Activated CD8-positive, alpha-beta memory T cell treated with anti-CD3 and anti-CD28 coated beads, Interleukin-2, amount 10 ng/mL, durations not matched to agents 7 days and 5 days (primary cell): ENCODE data around the gene TIGD3. TPM values are rescaled to one million over a fixed set of nuclear protein-coding genes. Genes with fewer than 3 reads are reported as not detected.
A peak's percentile ranks its signal among the peaks of the same experiment; 100 is the strongest.

Experiments used
- ATAC-seq: fragments of 150-1000 bp; cut with Tn5 transposase; one replicate; pipeline ENCODE4 v1.10.0; 2021; ENCODE audit warnings: moderate library complexity
- CTCF ChIA-PET: fragments of 350-600 bp; sonication (Branson Sonifier 250); formaldehyde crosslinking; loops from one replicate; lab custom pipeline; 2021; ENCODE audit warnings: antibody characterized with exemption; lab: Charles Lee
- DNase-seq: peaks from one replicate; pipeline ENCODE4 v3.0.0-alpha.2; 2020
- H3K27ac Mint-ChIP-seq: one replicate; pipeline ENCODE4 v1.8.0; 2021; ENCODE audit warnings: mild to moderate bottlenecking, mixed read lengths
- H3K27me3 Mint-ChIP-seq: one replicate; pipeline ENCODE4 v1.8.0; 2021; ENCODE audit warnings: mixed read lengths
- H3K36me3 Mint-ChIP-seq: one replicate; pipeline ENCODE4 v1.8.0; 2021; ENCODE audit warnings: mild to moderate bottlenecking, mixed read lengths
- H3K4me1 Mint-ChIP-seq: one replicate; pipeline ENCODE4 v1.8.0; 2021; ENCODE audit warnings: mixed read lengths
- H3K4me3 Mint-ChIP-seq: one replicate; pipeline ENCODE4 v1.8.0; 2021; ENCODE audit warnings: mild to moderate bottlenecking, moderate library complexity, mixed read lengths
- H3K9me3 Mint-ChIP-seq: one replicate; pipeline ENCODE4 v1.8.0; 2022; ENCODE audit warnings: low read depth, mixed read lengths
- total RNA-seq, 2 experiments: library from RNA; stranded (reverse); gene quantifications; one replicate each; pipeline ENCODE4 v1.2.3, GENCODE V29; 2021

TIGD3 gene
- total RNA-seq, 2 experiments from 2014 or later = 1.1 TPM

DNA sequence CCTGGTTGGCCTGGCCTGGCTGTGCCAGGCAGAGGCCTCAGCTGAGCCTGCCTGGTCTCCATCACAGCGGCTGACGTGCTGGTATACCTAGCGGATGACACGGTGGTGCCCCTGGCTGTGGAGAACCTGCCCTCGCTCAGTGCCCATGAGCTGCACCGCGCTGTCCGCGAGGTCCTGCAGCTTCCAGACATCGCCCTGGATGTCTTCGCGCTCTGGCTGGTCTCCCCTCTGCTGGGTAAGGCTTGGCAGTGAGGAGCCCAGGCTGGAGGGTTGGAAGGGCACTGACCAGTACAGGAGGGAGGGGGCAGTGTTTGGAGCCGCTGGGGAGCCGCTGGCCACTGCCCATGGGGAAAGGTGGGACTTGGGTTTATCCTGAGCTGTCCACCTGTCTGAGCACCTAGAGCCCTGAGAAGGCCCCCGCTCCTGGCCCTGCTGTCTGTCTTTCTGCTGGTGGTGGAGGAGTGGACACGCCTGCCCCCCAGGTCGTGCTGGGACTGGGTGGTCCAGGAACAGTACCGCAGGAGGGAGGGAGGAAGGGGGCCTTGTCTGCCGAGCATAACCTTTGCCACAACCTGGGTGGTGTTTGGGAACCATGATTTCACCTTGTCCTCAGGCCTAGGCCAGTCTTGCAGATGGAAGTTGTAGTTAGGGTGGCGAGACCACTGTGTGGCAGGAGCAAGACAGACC lies 34.9 kb downstream of the TIGD3 start:
- ATAC-seq = no peak
- Mint-ChIP-seq H3K27ac (peak overlapping the region; percentile 34), H3K9me3 (no peaks in the 10 kb centered on the region), H3K4me3 (no peak overlapping the region), H3K4me1 (peaks cover 52% of the 10 kb centered on the region), H3K27me3 (no peaks in the 10 kb centered on the region), H3K36me3 (peaks cover 7% of the 10 kb centered on the region)
- no peak for DNase-seq
- CTCF ChIA-PET = interaction anchor here (1.4 to 4.0 kb wide), 3 partner anchors 27 to 120 kb away, joined by 3 to 24 read pairs (median 6); no protein-coding TSS in a partner anchor

DNA sequence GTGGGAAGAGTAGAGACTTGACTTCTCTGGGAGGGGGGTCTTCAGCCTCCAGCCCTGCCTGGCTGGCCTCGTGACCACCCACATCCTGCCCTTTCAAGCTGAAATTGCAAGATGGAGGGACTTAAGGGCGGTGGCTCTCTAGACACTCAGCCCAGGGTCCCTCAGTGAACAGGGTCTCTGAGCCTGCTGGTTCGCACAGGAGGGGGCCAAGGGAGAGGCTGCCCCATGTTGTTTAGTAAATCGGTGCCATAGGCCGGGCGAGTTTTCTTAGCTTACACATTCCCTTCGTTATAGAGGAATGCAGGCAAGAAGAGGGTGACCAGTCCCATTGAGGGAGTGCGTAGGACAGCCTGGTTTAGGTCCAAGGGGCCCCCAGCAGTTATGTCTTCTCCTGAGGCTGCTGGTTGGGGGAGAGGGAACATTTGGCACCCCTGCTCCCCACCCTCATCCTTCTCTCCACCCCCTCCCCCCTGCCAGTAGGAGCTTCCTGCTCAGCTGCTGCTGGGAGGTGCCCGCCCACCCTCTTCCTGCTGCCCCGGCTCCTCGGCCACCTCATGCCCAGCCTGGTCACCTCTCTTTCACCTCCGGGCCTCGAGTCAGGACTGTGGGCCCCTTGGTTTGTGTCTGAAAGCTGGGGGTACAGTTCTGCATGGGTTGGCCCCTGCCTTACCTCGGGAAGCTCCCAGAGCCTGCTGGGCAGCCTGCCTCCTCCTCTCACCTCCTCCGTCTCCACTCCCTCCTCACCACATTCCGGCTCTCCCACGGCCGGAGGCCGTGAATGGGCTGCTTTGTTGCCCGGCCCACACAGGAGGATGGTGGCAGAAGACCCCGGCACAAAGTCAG lies 35.8 kb downstream of the TIGD3 start:
- Mint-ChIP-seq H3K4me1 (peaks cover 43% of the 10 kb centered on the region), H3K36me3 (peaks cover 7% of the 10 kb centered on the region), H3K9me3 (no peaks in the 10 kb centered on the region), H3K4me3 (no peak overlapping the region), H3K27ac (peak overlapping the region; percentile 5), H3K27me3 (no peaks in the 10 kb centered on the region)
- DNase-seq (no peak), ATAC-seq (no peak)
- CTCF ChIA-PET = interaction anchor here (0.9 to 4.0 kb wide), 3 partner anchors 19 to 119 kb away, joined by 3 to 24 read pairs (median 3); no protein-coding TSS in a partner anchor

DNA sequence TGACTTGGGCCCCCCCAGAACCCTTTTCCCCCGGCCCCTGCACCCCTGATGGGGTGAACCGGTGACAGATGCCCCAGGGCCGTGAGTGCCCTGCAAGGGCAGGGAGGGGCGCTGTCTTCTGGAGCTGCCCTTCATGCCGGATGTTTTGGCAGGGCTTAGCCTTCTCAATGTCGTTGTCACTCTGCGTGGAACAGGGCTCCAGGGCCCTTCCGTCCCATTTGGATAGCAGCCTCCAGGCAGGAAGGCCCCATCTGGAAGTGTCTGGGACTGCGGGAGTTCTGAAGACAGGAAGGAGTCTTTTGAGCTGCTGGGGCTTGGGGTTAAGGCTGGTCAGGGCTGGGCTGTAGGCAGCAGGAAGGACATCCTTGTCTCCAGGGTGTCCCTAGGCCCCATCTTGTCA lies 36.4 kb downstream of the TIGD3 start:
- Mint-ChIP-seq H3K27ac (no peak overlapping the region), H3K36me3 (peaks cover 7% of the 10 kb centered on the region), H3K27me3 (no peaks in the 10 kb centered on the region), H3K4me1 (peaks cover 37% of the 10 kb centered on the region), H3K9me3 (no peaks in the 10 kb centered on the region), H3K4me3 (no peak overlapping the region)
- DNase-seq (no peak), ATAC-seq (no peak)
- CTCF ChIA-PET = interaction anchor here (0.8 to 1.4 kb wide), 3 partner anchors 18 to 135 kb away, joined by 3 read pairs; no protein-coding TSS in a partner anchor

DNA sequence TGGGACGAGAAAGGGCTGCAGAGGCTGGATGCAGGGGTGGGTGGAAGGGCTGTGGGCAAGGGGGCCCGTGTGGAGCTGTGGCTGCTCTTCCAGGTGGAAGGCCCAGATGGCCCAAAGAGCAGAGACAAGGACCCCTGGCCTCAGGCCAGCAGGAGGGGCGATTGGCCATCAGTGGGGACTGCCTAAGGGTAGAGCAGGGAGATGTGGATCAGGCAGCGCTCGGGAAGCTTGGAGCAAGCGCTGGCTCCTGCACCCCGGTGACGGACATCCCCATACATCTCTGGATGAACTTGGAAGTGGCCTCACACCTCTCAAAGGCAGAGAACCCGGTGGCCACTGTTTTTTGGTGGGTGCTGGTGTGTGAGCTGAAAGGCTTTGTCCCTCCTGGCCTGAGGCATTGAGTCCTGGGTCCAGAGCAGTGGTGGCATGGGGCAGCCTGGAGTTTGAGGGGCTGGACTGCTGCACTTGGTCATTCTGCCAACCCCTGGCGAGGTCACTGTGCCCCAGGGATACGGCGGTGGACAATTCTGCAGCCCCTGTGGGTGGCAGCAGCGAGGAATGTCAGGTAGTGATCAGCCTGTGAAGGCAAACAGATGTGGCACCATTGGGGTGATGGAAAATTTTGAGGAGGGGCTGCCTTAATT lies 37.8 kb downstream of the TIGD3 start:
- CTCF ChIA-PET = interaction anchor here (1.2 kb wide), 1 partner anchor 187 kb away, joined by 3 read pairs; no protein-coding TSS in a partner anchor
- ATAC-seq = no peak
- Mint-ChIP-seq H3K4me1 (peaks cover 30% of the 10 kb centered on the region), H3K9me3 (no peaks in the 10 kb centered on the region), H3K4me3 (no peak overlapping the region), H3K27ac (no peak overlapping the region), H3K27me3 (no peaks in the 10 kb centered on the region), H3K36me3 (peaks cover 9% of the 10 kb centered on the region)
- DNase-seq = no peak

DNA sequence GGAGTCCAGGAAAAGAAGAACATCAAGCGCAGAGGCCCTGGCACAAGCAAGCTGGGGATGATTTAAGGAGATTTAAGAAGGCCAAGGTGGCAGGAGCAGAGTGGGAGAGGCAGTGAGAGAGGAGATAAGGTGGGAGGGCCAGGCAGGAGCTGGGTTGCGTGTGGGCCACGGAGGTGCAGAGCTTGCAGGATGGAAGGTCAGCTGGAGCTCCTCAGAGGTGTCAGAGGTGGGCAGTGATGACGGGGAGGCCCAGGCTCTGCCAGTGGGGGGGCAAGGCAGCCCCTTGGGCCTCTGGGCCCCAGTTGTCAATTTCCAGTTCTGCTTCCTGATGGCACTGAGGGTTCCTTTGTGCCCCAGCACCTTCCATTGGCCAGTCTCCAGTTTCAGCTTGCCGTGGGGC lies 38.3 kb downstream of the TIGD3 start:
- CTCF ChIA-PET = interaction anchor here (0.6 to 1.2 kb wide), 2 partner anchors 76 to 188 kb away, joined by 3 read pairs; no protein-coding TSS in a partner anchor
- Mint-ChIP-seq H3K4me1 (peaks cover 27% of the 10 kb centered on the region), H3K36me3 (peaks cover 11% of the 10 kb centered on the region), H3K27me3 (no peaks in the 10 kb centered on the region), H3K27ac (no peak overlapping the region), H3K9me3 (no peaks in the 10 kb centered on the region), H3K4me3 (no peak overlapping the region)
- DNase-seq (no peak), ATAC-seq (no peak)

DNA sequence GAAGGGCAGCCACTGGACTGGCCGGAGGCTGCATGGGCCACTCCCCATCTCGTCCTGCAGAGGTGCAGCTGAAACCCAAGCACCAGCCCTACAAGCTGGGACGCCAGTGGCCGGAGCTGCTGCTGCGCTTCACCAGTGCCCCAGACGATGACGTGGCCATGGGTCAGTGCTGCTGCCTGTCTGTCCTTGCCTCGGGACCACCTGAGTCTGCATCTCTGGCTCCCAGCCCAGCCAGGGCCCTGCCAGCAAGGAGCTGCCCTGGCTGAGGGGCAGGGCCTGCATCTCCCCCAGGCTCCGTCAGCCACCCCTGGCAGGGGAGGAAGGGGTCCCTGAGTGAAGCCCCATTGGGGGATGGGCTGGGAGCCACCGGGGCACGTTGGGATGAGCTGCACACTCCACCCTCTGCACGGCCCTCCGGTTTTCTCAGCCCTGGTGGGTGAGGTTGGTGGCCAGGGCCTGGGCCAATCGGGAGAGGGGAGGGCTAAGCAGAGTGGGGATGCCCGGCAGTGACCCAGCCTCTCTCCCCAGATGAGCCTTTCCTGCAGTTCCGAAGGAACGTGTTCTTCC lies 39.0 kb downstream of the TIGD3 start:
- Mint-ChIP-seq H3K27ac (no peak overlapping the region), H3K4me3 (no peak overlapping the region), H3K9me3 (no peaks in the 10 kb centered on the region), H3K27me3 (no peaks in the 10 kb centered on the region), H3K36me3 (peaks cover 10% of the 10 kb centered on the region), H3K4me1 (peaks cover 21% of the 10 kb centered on the region)
- no peak for DNase-seq
- CTCF ChIA-PET = interaction anchor here (0.6 kb wide), 1 partner anchor 75 kb away, joined by 3 read pairs; no protein-coding TSS in a partner anchor
- no peak for ATAC-seq

DNA sequence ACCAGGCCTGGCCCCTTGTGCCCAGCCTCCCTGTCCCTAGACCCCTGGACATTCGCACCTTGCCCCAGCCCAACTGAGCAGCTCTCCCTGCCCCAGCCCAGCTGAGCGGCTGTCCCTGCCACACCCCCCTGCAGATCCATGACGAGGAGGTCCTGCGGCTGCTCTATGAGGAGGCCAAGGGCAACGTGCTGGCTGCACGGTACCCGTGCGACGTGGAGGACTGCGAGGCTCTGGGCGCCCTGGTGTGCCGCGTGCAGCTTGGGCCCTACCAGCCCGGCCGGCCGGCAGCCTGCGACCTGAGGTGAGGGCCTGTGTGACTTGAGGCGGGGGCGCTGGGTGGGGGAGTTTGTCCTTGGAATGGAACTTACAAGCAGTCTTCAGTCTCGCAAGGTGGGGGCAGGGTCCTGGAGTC lies 39.6 kb downstream of the TIGD3 start:
- no peak overlapping the region for H3K4me3 Mint-ChIP-seq
- H3K27me3 Mint-ChIP-seq = no peaks in the 10 kb centered on the region
- peaks cover 15% of the 10 kb centered on the region for H3K4me1 Mint-ChIP-seq
- H3K36me3 Mint-ChIP-seq = peaks cover 9% of the 10 kb centered on the region
- ATAC-seq = no peak
- DNase-seq = no peak
- no peaks in the 10 kb centered on the region for H3K9me3 Mint-ChIP-seq
- CTCF ChIA-PET = no interaction called here
- H3K27ac Mint-ChIP-seq = no peak overlapping the region

DNA sequence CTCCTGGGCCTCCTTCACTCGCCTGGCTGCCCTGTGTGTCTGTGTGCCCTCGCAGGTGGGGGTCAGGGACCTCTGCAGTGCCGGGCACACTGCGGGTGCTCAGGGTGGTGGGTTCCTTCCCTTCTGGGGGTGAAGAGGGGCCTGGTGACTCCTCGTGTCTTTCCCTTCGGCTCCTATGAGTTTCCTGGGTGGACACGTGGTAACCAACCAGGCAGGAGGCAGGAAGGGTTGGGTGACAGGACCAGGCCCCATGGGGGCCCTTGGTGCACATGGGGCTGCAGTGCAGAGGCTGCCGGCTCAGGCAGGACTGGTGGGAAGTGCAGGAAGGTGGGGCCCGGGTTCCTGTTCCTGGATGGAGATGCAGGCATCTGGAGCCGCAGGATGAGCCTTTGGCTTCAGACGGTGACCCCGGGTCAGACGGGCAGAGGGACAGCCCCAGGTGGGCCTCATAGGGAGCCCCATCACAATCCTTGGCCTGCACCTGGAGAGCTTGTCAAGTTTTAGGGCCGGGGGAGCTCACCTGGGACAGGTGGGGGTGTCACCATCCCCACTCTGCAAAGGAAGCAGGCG lies 41.5 kb downstream of the TIGD3 start:
- H3K27ac Mint-ChIP-seq = no peak overlapping the region
- no peak overlapping the region for H3K4me3 Mint-ChIP-seq
- H3K27me3 Mint-ChIP-seq = no peaks in the 10 kb centered on the region
- H3K36me3 Mint-ChIP-seq = peaks cover 10% of the 10 kb centered on the region
- DNase-seq (no peak), ATAC-seq (no peak)
- H3K4me1 Mint-ChIP-seq = peaks cover 2% of the 10 kb centered on the region
- no peaks in the 10 kb centered on the region for H3K9me3 Mint-ChIP-seq
- CTCF ChIA-PET = no interaction called here

DNA sequence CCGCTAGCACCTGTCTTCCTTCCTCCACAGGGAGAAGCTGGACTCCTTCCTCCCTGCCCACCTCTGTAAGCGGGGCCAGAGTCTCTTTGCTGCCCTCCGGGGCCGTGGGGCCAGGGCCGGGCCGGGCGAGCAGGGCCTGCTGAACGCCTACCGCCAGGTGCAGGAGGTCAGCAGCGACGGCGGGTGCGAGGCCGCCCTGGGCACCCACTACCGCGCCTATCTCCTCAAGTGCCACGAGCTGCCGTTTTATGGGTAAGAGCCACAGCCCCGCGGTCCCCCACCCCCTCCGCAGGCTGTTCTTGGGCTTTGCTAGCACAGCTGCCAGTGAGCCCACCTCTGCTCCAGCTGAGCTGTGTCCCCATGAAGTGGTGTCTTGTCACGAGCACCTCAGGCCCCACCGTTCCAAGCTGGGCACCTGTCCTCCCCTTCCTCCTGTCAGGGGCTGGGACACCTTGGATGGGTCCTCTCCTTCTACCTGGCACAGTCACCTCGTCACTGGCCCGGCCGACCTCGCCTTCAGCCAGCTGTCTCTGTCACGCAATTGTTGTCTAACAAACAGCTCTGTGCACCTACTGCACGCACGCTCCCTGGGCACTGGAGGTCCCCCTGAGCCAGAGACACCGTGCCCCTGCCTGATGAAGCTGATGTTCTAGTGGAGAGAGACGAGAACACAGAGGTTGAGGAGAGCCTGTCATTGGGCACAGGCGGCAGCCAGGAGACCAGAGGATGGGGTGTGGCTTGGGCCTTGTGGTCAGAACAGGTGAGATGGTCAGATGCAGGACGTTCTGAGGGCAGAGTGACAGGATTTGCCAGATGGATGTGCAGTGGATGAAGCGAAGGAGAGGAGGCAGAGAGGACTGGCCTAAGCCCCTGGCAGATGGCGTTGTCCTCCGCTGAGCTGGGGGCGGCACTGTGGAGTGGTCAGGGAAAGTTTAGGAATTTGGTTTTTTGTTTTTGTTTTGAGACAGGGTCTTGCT lies 42.5 kb downstream of the TIGD3 start:
- Mint-ChIP-seq H3K36me3 (peaks cover 10% of the 10 kb centered on the region), H3K4me1 (no peaks in the 10 kb centered on the region), H3K27ac (no peak overlapping the region), H3K27me3 (no peaks in the 10 kb centered on the region), H3K4me3 (no peak overlapping the region), H3K9me3 (no peaks in the 10 kb centered on the region)
- CTCF ChIA-PET = interaction anchor here (1.1 to 1.2 kb wide), 2 partner anchors 19 to 114 kb away, joined by 3 read pairs; no protein-coding TSS in a partner anchor
- ATAC-seq = no peak
- no peak for DNase-seq

DNA sequence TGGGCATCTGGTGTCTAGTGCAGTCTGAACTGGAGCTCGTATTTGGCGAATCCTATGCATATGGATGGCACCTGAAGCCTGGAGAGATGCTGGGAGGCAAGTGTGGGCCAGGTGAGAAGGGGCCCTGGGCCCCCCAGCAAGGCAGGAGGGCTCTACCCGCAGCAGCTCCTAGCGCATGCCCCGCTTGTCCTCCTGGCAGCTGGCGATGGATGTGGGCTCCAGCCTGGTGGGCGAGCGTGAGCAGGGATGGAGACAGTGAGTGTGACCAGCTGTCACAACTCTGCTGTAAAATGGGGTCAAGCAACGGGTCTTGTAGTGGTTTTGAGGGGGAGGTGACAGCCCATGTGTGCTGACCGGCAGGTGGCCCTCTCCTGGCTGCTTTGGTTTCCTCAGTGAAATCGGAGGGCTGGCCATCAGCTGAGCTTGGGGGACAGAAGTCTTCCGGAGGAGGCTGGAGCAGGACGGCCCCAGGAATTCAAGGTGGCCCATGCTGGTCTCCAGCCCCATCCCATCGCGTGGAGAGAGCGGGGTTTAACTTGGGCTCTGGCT lies 43.9 kb downstream of the TIGD3 start:
- ATAC-seq (no peak), DNase-seq (no peak)
- Mint-ChIP-seq H3K4me1 (no peaks in the 10 kb centered on the region), H3K4me3 (no peak overlapping the region), H3K27me3 (no peaks in the 10 kb centered on the region), H3K36me3 (peaks cover 16% of the 10 kb centered on the region), H3K27ac (no peak overlapping the region), H3K9me3 (no peaks in the 10 kb centered on the region)
- CTCF ChIA-PET = interaction anchor here (1.2 kb wide), 1 partner anchor 16 kb away, joined by 3 read pairs; the partner anchor contains the start of gene SLC25A45

DNA sequence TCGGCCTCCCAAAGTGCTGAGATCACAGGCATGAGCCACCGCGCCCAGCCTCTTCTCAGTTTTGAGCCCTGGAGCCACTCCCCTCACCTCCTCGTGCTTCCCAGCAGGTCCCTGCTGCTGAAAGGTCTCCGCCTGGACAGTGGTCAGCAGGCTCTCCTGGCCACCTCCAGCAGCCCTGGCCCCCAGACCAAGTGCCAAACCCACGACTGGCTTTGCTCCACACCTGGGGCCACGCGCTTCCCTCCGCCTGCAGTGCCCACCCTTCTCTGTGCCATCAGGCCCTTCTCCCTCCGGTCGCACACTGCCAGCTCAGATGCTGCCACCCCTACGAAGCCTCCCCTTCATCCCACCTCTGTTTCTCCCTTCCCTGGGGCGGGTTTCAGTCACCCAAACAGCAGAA lies 44.7 kb downstream of the TIGD3 start:
- no peak overlapping the region for H3K27ac Mint-ChIP-seq
- H3K9me3 Mint-ChIP-seq = no peaks in the 10 kb centered on the region
- H3K27me3 Mint-ChIP-seq = no peaks in the 10 kb centered on the region
- DNase-seq (no peak), ATAC-seq (no peak)
- H3K4me3 Mint-ChIP-seq = no peak overlapping the region
- no peaks in the 10 kb centered on the region for H3K4me1 Mint-ChIP-seq
- peaks cover 17% of the 10 kb centered on the region for H3K36me3 Mint-ChIP-seq
- CTCF ChIA-PET = interaction anchor here (0.7 kb wide), 1 partner anchor 216 kb away, joined by 4 read pairs; no protein-coding TSS in a partner anchor
